Prostate gland (tissue), 2 donors: ENCODE results near the gene SPATC1L.

ENCODE experiments used
- CTCF ChIP-seq, 4 experiments: fragments of 200-600 bp in 2 of 4; fragments of 450-650 bp in 2 of 4; sonication (generic) in 2 of 4; IDR thresholded peaks; 1 replicate in 3 of 4; 2 replicates in 1 of 4; pipeline ENCODE4 v1.5.1; 2016 to 2019; ENCODE audit warnings: antibody characterized with exemption in 4 of 4, mild to moderate bottlenecking in 2 of 4, moderate library complexity in 2 of 4
- POLR2A ChIP-seq: fragments of 450-650 bp; IDR thresholded peaks from one replicate; pipeline ENCODE4 v1.6.1; 2016; ENCODE audit warnings: antibody characterized with exemption, mild to moderate bottlenecking
- POLR2AphosphoS5 ChIP-seq: sonication (generic); formaldehyde crosslinking; IDR thresholded peaks from one replicate; pipeline ENCODE4 v1.6.1; 2017; ENCODE audit warnings: antibody characterized with exemption

DNA sequence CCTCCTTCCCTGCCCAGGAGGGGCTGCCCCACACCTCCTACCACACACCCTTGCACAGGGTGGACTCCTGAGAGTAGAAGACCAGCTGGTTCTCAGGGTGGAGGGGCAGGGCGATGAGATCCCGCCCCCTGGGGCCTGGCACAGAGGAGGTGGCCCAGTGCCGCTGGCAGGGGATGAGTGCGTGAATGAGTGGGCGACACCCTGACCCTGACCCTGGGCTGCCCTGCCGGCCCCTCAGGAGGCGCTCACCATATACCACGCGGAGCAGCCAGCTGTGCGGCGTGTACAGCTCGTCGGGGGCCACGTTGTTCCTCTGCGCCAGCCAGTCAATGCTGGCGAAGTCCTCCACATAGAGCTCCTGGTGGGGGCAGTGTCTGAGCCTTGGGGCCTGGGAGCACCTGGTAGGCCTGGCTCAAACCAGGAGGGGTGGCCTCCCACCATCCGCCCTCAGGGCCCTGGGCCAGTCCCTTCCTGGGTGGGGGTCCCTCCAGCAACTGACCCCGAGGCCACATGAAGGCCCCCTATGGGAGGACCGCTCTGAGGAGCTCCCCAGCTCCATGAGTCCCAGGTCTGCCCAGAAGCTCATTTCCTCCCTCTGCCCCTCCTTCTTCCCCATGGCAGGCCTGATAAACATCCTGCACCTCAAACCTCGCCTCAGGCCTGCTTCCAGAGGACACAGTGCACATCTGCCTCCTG is 31.3 kb upstream of the SPATC1L start:
- TF ChIP-seq POLR2A (no peak), CTCF (IDR thresholded peaks at IDR 0.05) (no peak), POLR2AphosphoS5 (no peak)
